CD4-positive, alpha-beta T cell treated with Interleukin-6 for 4 hours (primary cell): ENCODE data around the gene IPO8.
A peak's percentile ranks its signal among the peaks of the same experiment; 100 is the strongest.

ENCODE experiments used
- DNase-seq: peaks from one replicate; pipeline ENCODE4 v3.0.0-alpha.2; 2020; ENCODE audit warnings: mixed read lengths

The IPO8 gene

GRCh38 chr12:30695199-30696102 is at the start of gene IPO8:
Gene IPO8, minus strand, starts transcription at chr12:30695869. Its CDS starts 222 bp downstream, at chr12:30695647.
- peak; percentile 89 for DNase-seq

GRCh38 chr12:30744321-30744720 is 48.7 kb upstream of the IPO8 start:
- DNase-seq = no peak

- no peak for DNase-seq
Measured at GRCh38 chr12:30740274-30740673, 44.6 kb upstream of the IPO8 start.

GRCh38 chr12:30739020-30739419 is 43.4 kb upstream of the IPO8 start:
- DNase-seq = no peak

- no peak for DNase-seq
Measured at GRCh38 chr12:30732954-30733637, 37.4 kb upstream of the IPO8 start.

GRCh38 chr12:30730011-30730410 is 34.3 kb upstream of the IPO8 start:
- DNase-seq = no peak

- DNase-seq = no peak
Measured at GRCh38 chr12:30729547-30729946, 33.9 kb upstream of the IPO8 start.

GRCh38 chr12:30726647-30727046 is 31.0 kb upstream of the IPO8 start:
- no peak for DNase-seq

- no peak for DNase-seq
Measured at GRCh38 chr12:30725739-30726138, 30.1 kb upstream of the IPO8 start.

- DNase-seq = no peak
Measured at GRCh38 chr12:30719060-30719459, 23.4 kb upstream of the IPO8 start.

GRCh38 chr12:30707613-30708342 is 12.1 kb upstream of the IPO8 start:
- no peak for DNase-seq

- no peak for DNase-seq
Measured at GRCh38 chr12:30706476-30706875, 10.8 kb upstream of the IPO8 start.

- no peak for DNase-seq
Measured at GRCh38 chr12:30701056-30701455, 5.4 kb upstream of the IPO8 start.

GRCh38 chr12:30700216-30700900 is 4.7 kb upstream of the IPO8 start:
- no peak for DNase-seq

- DNase-seq = no peak
Measured at GRCh38 chr12:30698346-30698745, 2.7 kb upstream of the IPO8 start.

- no peak for DNase-seq
Measured at GRCh38 chr12:30696943-30697342, 1.3 kb upstream of the IPO8 start.

GRCh38 chr12:30696486-30696885 is 817 bp upstream of the IPO8 start:
- no peak for DNase-seq

GRCh38 chr12:30696103-30696408 is 387 bp upstream of the IPO8 start:
- DNase-seq = no peak

GRCh38 chr12:30694412-30695198 is 1.1 kb downstream of the IPO8 start:
- peak; percentile 16 for DNase-seq

GRCh38 chr12:30692470-30692869 is 3.2 kb downstream of the IPO8 start:
- no peak for DNase-seq

- no peak for DNase-seq
Measured at GRCh38 chr12:30691122-30691879, 4.4 kb downstream of the IPO8 start.
